Panc1 (cell line): ENCODE results near the gene PHLPP1. TPM values are rescaled to one million over a fixed set of nuclear protein-coding genes. Genes with fewer than 3 reads are reported as not detected.

Source experiments
- ATAC-seq: fragments of 200-7000 bp; cut with Tn5 transposase; 2 replicates; pipeline ENCODE4 v1.9.1; 2020; ENCODE audit warnings: mild to moderate bottlenecking, moderate library complexity
- BruUV-seq: library from RNA; stranded (reverse); fragments of 400-500 nt; replicated peaks from 2 replicates; lab custom pipeline; 2021; lab: Mats Ljungman, UMichigan
- CTCF ChIA-PET: fragments of 300-600 bp; sonication (Branson Sonifier 250); formaldehyde crosslinking; loops from one replicate; lab custom pipeline; 2022; ENCODE audit warnings: antibody characterized with exemption; lab: Charles Lee
- POLR2A ChIA-PET: fragments of 300-600 bp; sonication (Branson Sonifier 250); formaldehyde crosslinking; loops from one replicate; lab custom pipeline; 2022; ENCODE audit warnings: antibody characterized with exemption; lab: Charles Lee
- DNase-seq: peaks from one replicate; pipeline ENCODE4 v3.0.0-alpha.2; 2010; ENCODE audit warnings: low read depth, low spot score
- H3K27ac ChIP-seq: 2 replicates; pipeline ENCODE4 v1.5.1; 2011; ENCODE audit warnings: mild to moderate bottlenecking, low read length, inconsistent platforms
- H3K27me3 ChIP-seq: fragments of 200-500 bp; sonication (Bioruptor generic); 2 replicates; pipeline ENCODE4 v1.6.0; 2014; ENCODE audit warnings: low read length, inconsistent platforms; ENCODE audit not compliant: control insufficient read depth, insufficient read depth
- H3K36me3 ChIP-seq: fragments of 200-500 bp; sonication (Bioruptor generic); 2 replicates; pipeline ENCODE4 v1.5.1; 2014; ENCODE audit warnings: inconsistent platforms, mild to moderate bottlenecking, low read length, moderate library complexity; ENCODE audit not compliant: control insufficient read depth, insufficient read depth
- H3K4me1 ChIP-seq: 2 replicates; pipeline ENCODE4 v1.5.1; 2011; ENCODE audit warnings: inconsistent platforms, mild to moderate bottlenecking, low read length, moderate library complexity; ENCODE audit not compliant: control insufficient read depth, insufficient read depth
- H3K4me3 ChIP-seq, 2 experiments: 2 replicates each; pipeline ENCODE4 v1.5.1; 2011 to 2012; ENCODE audit warnings: low read depth in 2 of 2, low read length in 2 of 2, mild to moderate bottlenecking in 2 of 2, inconsistent platforms in 1 of 2, moderate library complexity in 1 of 2
- H3K9me3 ChIP-seq: fragments of 200-500 bp; sonication (Bioruptor generic); 2 replicates; pipeline ENCODE4 v1.5.1; 2014; ENCODE audit warnings: low read depth, mild to moderate bottlenecking, inconsistent platforms, low read length, moderate library complexity; ENCODE audit not compliant: control insufficient read depth, insufficient read depth
- CTCF ChIP-seq: fragments of 450-650 bp; IDR thresholded peaks from 2 replicates; pipeline ENCODE4 v1.5.1; 2017; ENCODE audit warnings: mild to moderate bottlenecking
- POLR2AphosphoS5 ChIP-seq: IDR thresholded peaks from 2 replicates; pipeline ENCODE4 v1.6.1; 2012; ENCODE audit warnings: mild to moderate bottlenecking, low read depth, low read length, moderate library complexity
- REST ChIP-seq, 2 experiments: IDR thresholded peaks; 2 replicates each; pipeline ENCODE4 v1.6.1; 2011 to 2012; ENCODE audit warnings: low read depth in 2 of 2, control low read depth in 1 of 2, low read length in 1 of 2, mild to moderate bottlenecking in 1 of 2, moderate library complexity in 1 of 2; ENCODE audit not compliant: insufficient read depth in 1 of 2
- SIN3A ChIP-seq: IDR thresholded peaks from 2 replicates; pipeline ENCODE4 v1.6.1; 2012; ENCODE audit warnings: low read depth, mild to moderate bottlenecking, low read length, moderate library complexity, borderline replicate concordance; ENCODE audit not compliant: insufficient read depth
- TCF7L2 ChIP-seq: IDR thresholded peaks from 2 replicates; pipeline ENCODE4 v1.6.1; 2011; ENCODE audit warnings: mild to moderate bottlenecking, low read depth, low read length, inconsistent platforms
- in situ Hi-C: cut with HindIII; loops from 2 replicates; pipeline ENCODE4 v1.10.0; 2016; ENCODE audit warnings: low sequenced_read_pairs, low pct_unique_long_range_greater_than_20kb
- intact Hi-C: fragments of 100-400 bp; cut with micrococcal nuclease; formaldehyde crosslinking; loops from one replicate; pipeline ENCODE4 v1.10.0; 2022; ENCODE audit not compliant: unreplicated experiment
- total RNA-seq: library from RNA; stranded (reverse); gene quantifications from one replicate; pipeline ENCODE4 v1.2.1, GENCODE V29; 2021; ENCODE audit not compliant: unreplicated experiment

PHLPP1 gene
- total RNA-seq, 1 experiment from 2014 or later, result 6.3 TPM

GRCh38 chr18:62725896-62726295, 10.6 kb downstream of the PHLPP1 start:
- Histone ChIP-seq H3K9me3 (no peaks in the 10 kb centered on the region), H3K36me3 (no peaks in the 10 kb centered on the region), H3K4me1 (no peaks in the 10 kb centered on the region), H3K27me3 (no peaks in the 10 kb centered on the region), H3K27ac (no peak overlapping the region), H3K4me3 (no peak overlapping the region)
- no TSS peak for BruUV-seq
- ATAC-seq, result no peak
- DNase-seq, result no peak
- CTCF ChIA-PET, result interaction anchor here (0.7 kb wide), 1 partner anchor 12 kb away, joined by 3 read pairs; no protein-coding TSS in a partner anchor
- intact Hi-C loops (no loop called here), in situ Hi-C loops (no loop called here)
- POLR2A ChIA-PET, result no interaction called here
- no peak for TF ChIP-seq TCF7L2
- TF ChIP-seq CTCF, result no peak
- TF ChIP-seq SIN3A, result no peak
- TF ChIP-seq REST (IDR thresholded peaks at IDR 0.05; ENCODE audit: insufficient read depth in 1 of 2, low read depth in 2 of 2, low read length in 1 of 2), result no peak
- TF ChIP-seq POLR2AphosphoS5, result no peak

GRCh38 chr18:62728254-62728653, 12.9 kb downstream of the PHLPP1 start:
- Histone ChIP-seq H3K27ac (no peak overlapping the region), H3K4me3 (no peak overlapping the region), H3K36me3 (no peaks in the 10 kb centered on the region), H3K4me1 (no peaks in the 10 kb centered on the region), H3K27me3 (no peaks in the 10 kb centered on the region), H3K9me3 (no peaks in the 10 kb centered on the region)
- intact Hi-C loops, result no loop called here
- in situ Hi-C loops, result no loop called here
- CTCF ChIA-PET, result interaction anchor here (0.6 kb wide), 1 partner anchor 33 kb away, joined by 4 read pairs; no protein-coding TSS in a partner anchor
- DNase-seq (no peak), ATAC-seq (no peak)
- no TSS peak for BruUV-seq
- TF ChIP-seq CTCF (no peak), REST (IDR thresholded peaks at IDR 0.05; ENCODE audit: insufficient read depth in 1 of 2, low read depth in 2 of 2, low read length in 1 of 2) (no peak), POLR2AphosphoS5 (no peak), TCF7L2 (no peak), SIN3A (no peak)
- POLR2A ChIA-PET, result interaction anchor here (0.7 kb wide), 1 partner anchor 8 kb away, joined by 8 read pairs; no protein-coding TSS in a partner anchor
